ENCODE measurements around the gene MYOZ3.

The MYOZ3 gene

DNA sequence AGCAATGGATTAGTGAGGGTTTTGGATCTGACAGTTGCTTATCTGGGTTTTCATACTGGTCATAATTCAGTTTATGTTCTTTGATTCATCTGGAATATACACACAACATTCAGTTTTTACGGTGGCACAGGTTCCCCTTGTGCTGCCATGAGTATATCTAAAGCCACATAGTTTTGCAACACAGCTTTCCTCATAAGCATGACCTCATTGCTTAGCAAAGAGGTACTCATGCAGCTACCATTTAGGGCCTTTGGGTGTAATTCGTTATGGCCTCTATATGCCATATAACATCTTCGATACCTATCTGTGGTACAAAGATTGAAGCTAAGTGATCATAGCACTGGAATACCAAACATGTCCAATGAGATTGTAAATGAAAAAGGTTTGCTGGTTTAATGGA, 42.7 kb downstream of the MYOZ3 start:
- no peak for DNase-seq

DNA sequence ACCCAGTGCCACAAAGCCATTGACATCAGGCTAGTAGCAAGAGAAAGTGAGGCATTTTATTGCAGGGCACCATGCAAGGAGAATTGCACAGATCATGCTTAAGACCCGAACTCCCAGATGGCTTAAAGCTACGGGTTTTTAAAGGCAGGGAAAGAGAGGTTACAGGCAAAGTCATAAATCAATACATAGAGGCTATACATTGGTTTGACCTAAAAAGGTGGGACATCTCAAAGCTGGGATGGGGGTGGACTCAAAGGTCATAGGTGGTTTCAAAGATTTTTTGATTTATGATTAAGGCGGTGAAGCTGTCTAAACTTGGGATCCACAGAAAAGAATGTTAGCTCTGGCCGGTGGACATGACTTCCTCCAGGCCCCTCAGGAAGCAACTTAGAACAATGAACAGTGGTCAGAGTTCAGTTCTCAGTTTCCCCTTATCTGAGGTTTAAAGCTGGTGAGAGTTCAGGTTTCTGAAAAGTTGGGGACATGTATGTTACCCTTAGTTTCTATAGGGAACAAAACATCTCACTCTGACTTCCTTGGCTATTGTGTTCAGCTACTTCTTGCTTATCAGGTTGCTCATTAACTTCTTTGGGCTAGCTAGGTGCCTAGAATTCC, 45.8 kb downstream of the MYOZ3 start:
- DNase-seq: no peak

DNA sequence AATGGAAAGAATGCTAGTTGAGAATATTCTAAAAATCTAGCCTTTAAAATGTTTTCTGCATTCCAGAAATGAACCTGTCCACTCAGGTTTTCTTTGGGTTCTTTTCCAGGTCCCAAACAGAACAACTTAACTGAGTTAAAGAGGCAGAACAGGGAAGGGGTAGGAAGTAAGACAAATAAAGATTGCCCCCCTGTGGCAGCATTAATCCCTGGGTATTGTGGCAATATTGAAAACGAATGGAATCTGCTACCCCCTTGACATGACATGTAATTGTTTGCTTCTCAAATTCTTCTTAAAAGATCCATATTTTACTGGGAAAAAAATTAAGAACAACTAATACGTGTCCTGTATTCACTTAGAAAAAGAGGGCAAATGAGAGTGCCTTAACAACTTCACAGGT, 49.1 kb downstream of the MYOZ3 start:
- no peak for DNase-seq

DNA sequence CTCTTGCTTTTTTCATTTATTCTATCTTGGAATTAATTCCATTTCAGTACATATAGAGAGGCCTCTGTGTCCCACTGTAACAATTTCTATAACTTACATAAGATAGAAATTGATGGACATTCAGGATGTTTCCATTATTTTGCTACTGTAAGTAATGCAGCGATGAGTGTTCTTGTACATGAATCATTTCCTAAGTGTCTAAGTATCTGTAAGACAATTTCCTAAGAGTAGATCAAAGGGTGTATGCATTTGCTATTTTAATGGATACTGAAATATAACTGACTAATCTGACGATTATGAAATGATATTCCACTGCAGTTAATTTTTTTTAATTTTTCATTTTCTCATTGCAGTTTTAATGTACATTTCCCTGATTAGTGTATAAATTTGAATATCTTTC, 62.8 kb downstream of the MYOZ3 start:
- no peak for DNase-seq
